NCI-H1048 (cell line): ENCODE data around the gene LHX3.
"Not testable (repeated sequence)": the region's sequence is repeated elsewhere in the genome, so short reads cannot be mapped to it uniquely, and the experiment has no call there.

ENCODE experiments used
- DNase-seq: peaks from one replicate; lab custom pipeline; 2025; lab: John Stamatoyannopoulos, UW

The LHX3 gene

GRCh38 chr9:136153381-136154065 is 51.4 kb downstream of the LHX3 start:
- no peak for DNase-seq

DNA sequence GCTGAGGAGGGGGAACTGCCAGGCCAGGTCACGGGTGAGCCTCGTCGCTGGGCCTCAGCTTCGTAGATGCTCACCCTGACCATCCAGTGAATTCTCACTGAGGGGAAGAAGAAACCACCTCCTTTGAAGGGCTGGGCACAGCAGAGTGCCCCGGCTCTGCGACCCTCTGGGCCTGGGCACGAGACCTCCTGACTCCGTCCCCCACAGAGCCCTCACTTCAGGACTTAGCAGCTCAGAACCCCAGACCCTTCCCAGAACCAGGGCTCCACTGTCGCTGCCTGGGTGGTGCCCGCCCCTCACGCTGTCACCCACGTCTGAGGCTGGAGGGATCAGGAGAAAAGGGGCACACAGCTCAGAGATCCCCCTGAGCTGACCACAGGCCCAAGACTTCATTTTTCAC is 52.0 kb downstream of the LHX3 start:
- DNase-seq = no peak

GRCh38 chr9:136152543-136152866 is 52.4 kb downstream of the LHX3 start:
- DNase-seq = no peak

- no peak for DNase-seq
Observed at GRCh38 chr9:136151848-136152542, 52.9 kb downstream of the LHX3 start.

DNA sequence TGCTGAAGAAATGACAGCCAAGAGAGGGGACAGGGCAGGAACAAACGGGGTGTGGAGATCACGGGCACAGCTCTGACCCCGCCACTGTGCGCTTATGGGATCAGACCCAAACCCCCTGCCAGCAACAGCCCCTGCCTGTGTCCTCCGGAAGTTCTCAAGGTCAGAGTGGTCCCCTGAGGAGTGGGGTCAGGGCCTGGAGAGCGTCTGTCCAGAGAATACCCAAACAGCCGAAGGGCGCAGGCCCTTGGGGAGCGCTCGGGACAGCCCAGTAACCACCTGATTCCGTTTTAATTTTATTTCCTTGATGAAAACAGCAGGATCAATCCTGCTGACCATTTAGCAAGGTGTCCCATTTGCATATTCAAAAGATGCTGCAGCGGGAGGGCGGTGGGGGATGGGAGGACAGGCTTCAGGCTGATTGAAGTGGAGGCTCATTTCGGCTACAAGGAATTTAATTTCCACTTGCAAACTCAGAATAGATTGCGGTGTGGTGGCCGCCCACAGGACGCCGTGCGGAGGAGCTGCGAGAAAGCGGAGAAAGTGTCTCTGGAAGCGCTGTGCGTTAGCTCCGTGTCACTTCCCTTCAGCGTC is 53.6 kb downstream of the LHX3 start:
- DNase-seq = no peak

DNA sequence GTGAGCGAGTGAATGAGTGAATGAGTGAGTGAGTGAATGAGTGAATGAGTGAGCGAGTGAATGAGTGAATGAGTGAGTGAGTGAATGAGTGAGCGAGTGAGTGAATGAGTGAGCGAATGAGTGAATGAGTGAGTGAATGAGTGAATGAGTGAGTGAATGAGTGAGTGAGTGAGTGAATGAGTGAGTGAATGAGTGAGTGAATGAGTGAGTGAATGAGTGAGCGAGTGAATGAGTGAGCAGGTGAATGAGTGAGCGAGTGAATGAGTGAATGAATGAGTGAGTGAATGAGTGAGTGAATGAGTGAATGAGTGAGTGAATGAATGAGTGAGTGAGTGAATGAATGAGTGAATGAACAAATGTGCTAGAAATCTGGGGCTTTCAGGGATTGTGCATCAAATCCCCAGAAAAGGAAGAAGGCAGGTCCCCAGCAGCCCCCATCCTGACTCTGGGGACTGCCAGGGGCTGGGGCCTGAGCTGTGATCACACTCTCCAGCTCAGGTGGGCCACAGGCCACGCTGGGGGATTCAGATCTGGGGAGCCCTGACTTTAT is 54.2 kb downstream of the LHX3 start:
- DNase-seq = not testable (repeated sequence)

DNA sequence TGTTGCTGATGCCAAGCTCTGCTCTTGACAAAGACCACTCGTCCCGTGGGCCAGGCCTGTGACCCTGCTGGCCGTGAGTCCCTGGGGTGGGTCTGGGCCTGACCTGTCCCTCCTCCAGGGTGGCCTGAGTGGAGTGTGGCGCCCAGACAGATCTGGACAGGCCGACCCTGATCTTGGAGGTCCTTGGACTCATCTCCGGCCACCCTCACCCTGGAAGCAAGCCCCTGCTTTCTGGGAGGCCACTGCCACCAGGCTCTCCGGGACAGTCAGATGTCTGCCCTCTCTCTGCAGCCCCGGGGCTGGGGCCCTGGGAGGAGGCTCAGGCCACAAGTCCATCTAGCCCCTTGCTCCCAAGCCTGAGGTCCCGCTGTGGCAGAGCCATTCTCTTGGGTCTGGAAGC is 55.1 kb downstream of the LHX3 start:
- no peak for DNase-seq

DNA sequence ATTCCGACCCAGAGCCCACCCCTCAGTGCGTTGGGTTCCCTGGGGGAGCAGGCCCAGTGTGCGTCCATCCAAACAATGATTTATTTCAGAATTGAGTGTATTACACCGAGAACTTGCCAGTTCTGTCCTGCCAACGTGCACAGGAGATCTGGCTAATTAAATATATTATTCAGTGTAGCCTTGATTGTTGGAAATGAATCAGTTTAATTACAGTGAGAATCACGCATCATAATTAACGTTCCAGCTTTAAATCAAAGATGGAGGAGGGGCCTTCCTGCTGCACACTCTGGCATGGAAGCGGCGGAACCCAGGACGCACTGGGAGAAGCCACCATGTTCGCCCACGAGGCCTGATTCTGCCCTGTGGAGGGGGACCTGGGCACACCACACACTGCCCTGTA is 55.6 kb downstream of the LHX3 start:
- DNase-seq = no peak

- DNase-seq = no peak
Observed at GRCh38 chr9:136148766-136149165, 56.2 kb downstream of the LHX3 start.

DNA sequence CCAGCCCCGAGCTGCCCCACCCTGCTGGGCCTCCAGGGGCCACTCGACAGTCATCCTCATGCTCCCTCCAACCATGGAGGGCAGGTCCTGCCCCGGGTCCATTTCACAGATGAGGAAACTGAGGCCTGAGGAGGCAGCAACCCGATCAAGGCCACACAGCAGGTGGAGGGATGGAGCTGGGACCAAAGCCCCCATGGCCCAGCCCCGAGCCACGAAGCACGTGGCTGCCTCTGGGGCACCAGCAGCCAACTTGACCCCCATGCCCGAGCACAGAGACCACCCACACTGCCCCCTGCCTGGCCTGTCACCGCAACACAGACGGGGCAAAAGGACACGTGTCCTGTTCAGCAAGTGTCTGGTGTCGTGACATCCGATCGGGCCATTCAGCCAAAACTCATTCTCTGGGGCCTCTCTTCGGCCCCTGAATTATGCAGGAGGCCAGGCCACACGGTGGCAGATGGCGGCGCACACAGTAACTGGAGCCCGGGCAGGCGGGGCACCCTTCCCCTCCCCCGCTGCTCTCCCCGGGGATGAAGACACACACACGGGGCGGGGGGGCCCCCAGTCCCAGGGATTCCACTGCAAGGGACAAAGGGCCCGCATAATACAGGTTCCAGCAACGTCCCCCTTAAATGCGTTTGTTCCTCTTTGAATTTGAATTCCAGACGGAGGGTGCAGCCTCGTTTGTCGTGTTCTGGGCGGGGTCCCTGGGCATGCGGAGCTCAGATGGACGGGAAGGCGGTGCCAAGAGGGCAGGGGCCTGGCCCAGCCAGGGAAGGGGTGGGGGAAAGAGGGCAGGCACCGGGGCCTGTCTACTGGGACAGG is 56.8 kb downstream of the LHX3 start:
- DNase-seq = no peak

DNA sequence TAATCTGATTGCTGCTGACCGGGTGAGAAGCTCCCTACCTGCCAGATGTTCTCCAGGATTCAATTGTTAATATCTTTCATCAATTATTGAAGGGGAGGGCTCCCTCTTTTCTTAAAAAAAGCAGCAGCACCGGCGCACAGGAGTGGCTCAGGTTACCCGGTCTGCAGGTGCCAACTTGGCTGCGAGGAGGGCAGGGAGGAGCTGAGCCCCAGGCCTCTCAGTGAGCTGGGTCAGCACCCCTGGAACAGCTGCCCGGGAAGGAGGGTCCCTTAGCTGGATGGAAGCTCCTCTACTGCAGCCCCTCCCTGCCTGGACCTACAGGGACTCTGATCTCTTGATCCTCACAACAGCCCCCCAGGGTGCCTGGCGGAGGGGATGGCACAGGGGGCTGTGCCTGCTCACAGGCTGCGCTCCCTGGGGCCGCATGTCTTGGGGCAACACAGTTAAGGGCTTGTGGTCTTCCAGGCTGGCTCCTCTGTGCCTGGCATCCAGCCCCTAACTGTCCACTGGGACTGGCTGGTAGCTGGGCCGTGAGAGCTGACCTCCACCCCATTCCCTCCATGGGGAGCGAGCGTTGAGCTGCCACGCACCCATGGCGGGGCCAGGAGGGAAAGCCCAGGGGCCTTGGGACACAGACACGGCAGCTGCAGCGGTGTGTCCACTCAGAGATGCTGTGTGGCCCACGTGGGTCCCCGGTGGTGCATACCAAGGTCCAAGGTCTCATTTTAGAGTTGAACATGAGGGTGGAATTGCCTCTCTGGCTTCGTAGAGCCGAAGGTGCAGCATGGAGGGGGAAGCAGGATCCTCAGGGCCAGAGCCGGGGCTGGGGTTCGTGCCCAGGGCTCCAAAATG is 57.7 kb downstream of the LHX3 start:
- no peak for DNase-seq
